Muscle of leg (tissue), 11 donors: ENCODE results near the gene TUT4. TPM values are rescaled to one million over a fixed set of nuclear protein-coding genes. Genes with fewer than 3 reads are reported as not detected.

ENCODE experiments used
- DNase-seq: peaks from one replicate; pipeline ENCODE4 v3.0.0; 2013
- H3K27ac ChIP-seq: one replicate; pipeline ENCODE4 v1.5.1; 2013; ENCODE audit warnings: mild to moderate bottlenecking, low read length, control low read depth
- H3K27me3 ChIP-seq: one replicate; pipeline ENCODE4 v1.6.1; 2013; ENCODE audit warnings: low read length; ENCODE audit not compliant: control insufficient read depth, insufficient read depth
- H3K36me3 ChIP-seq: one replicate; pipeline ENCODE4 v1.6.1; 2013; ENCODE audit warnings: low read length; ENCODE audit not compliant: control insufficient read depth, insufficient read depth
- H3K4me1 ChIP-seq: one replicate; pipeline ENCODE4 v1.6.1; 2013; ENCODE audit warnings: low read length; ENCODE audit not compliant: control insufficient read depth, insufficient read depth
- H3K4me3 ChIP-seq: one replicate; pipeline ENCODE4 v1.5.1; 2013; ENCODE audit warnings: low read length, control low read depth
- H3K9me3 ChIP-seq: replicated peaks from 2 replicates; pipeline ENCODE4 v1.6.1; 2013; ENCODE audit warnings: low read depth, low read length; ENCODE audit not compliant: control insufficient read depth
- WGBS: methylation state at CpG from one replicate; pipeline ENCODE4 v1.1.5; 2013; ENCODE audit warnings: missing lambda C conversion rate; ENCODE audit not compliant: insufficient coverage; 5-methylcytosine and 5-hydroxymethylcytosine counted together
- polyA plus RNA-seq, 8 donors: library from polyadenylated mRNA; unstranded; fragments of 120-200 nt; gene quantifications; one replicate each; pipeline versions ENCODE4 v1.2.1 to v1.2.3, GENCODE V29; 2013; ENCODE audit warnings: inconsistent platforms in 1 of 8, low replicate concordance in 1 of 8; ENCODE audit not compliant: insufficient read length in 8 of 8, insufficient read depth in 1 of 8
- total RNA-seq: library from RNA; stranded (reverse); fragments of 120-200 nt; gene quantifications from one replicate; pipeline ENCODE4 v1.2.4, GENCODE V29; 2013

The TUT4 gene
- total and polyA plus RNA-seq, 9 donors, result 51.8 to 121 (median 70.6) TPM

DNA sequence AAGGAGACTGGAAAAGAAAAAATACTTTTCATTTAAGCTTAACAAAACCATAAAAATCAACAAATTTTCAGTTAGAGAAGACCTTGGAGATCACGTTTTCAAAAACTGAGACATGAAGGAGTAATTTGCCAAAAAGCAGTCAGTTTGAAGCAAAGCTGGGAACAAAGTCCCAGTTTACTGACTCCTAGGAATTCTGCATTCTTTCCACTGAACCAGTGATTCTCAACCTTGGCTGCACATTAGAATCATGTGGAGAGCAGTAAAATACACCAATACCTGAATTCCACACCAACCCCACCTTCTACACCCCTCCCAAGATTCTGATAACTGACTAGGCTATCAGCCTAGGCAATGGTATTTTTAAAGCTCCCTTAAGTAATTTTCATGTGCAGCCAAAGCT is 75.0 kb downstream of the TUT4 start:
- WGBS, result 71% methylated on average over 1 of the region's 1 CpG
- no peak for DNase-seq
- Histone ChIP-seq H3K27me3 (no peaks in the 10 kb centered on the region), H3K27ac (no peak overlapping the region), H3K9me3 (no peaks in the 10 kb centered on the region), H3K4me3 (no peak overlapping the region), H3K4me1 (no peaks in the 10 kb centered on the region), H3K36me3 (peaks cover 26% of the 10 kb centered on the region)

- Histone ChIP-seq H3K36me3 (peaks cover 22% of the 10 kb centered on the region), H3K4me1 (no peaks in the 10 kb centered on the region), H3K27ac (no peak overlapping the region), H3K27me3 (no peaks in the 10 kb centered on the region), H3K9me3 (no peaks in the 10 kb centered on the region), H3K4me3 (no peak overlapping the region)
- DNase-seq, result no peak
- 100% methylated on average over 1 of the region's 3 CpGs for WGBS
Measured at GRCh38 chr1:52476943-52477342, 75.9 kb downstream of the TUT4 start.

GRCh38 chr1:52474807-52475206 is 78.1 kb downstream of the TUT4 start:
- Histone ChIP-seq H3K36me3 (peaks cover 18% of the 10 kb centered on the region), H3K27ac (no peak overlapping the region)
- WGBS, result no CpG with 5 or more reads among the region's 4 CpGs

DNA sequence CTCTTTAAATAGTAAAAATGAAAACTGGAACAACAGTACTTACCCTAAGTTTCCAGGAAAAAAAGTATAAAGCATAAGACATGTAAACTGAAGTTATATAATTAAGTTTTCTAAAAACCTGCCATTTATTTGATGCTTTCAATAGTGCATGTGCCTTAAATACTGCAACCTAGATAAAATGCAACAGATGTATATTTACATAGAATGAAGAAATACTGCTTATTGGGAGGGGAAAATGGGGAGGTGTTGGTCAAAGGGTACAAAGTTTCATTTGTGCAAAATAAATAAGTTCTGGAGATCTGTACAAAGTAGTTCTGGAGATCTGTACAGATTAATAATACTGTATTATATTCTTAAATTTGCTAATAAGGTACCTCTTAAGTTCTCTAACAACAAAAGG is 79.9 kb downstream of the TUT4 start:
- Histone ChIP-seq H3K4me1 (no peaks in the 10 kb centered on the region), H3K9me3 (no peaks in the 10 kb centered on the region), H3K4me3 (no peak overlapping the region), H3K27ac (no peak overlapping the region), H3K27me3 (no peaks in the 10 kb centered on the region), H3K36me3 (peaks cover 10% of the 10 kb centered on the region)
- no peak for DNase-seq

More at GRCh38 chr1:52474807-52475206, 78.1 kb downstream of the TUT4 start:
- Histone ChIP-seq H3K9me3 (no peaks in the 10 kb centered on the region), H3K4me3 (no peak overlapping the region), H3K27me3 (no peaks in the 10 kb centered on the region), H3K4me1 (no peaks in the 10 kb centered on the region)
- DNase-seq, result no peak

DNA sequence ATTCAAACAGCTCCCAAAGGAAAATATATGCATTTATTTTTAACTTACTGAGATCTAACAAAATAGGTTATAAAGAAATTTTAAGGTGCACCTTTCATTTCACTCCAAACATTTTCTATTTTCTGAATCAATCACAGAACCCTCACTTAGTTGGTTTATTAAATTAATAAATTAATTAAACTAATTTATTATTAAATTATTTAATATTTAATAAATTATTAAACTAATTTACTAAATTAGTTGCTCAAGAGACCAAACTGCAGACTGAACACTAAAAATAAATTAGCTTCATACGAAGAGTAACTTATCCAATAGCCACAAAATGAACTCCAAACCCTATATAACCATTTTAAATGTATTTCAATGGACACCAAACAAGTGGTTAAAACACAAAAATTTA is 80.5 kb downstream of the TUT4 start:
- Histone ChIP-seq H3K27me3 (no peaks in the 10 kb centered on the region), H3K4me1 (no peaks in the 10 kb centered on the region), H3K9me3 (no peaks in the 10 kb centered on the region), H3K27ac (no peak overlapping the region), H3K4me3 (no peak overlapping the region), H3K36me3 (peaks cover 8% of the 10 kb centered on the region)
- WGBS, result no CpG with 5 or more reads among the region's 1 CpG
- DNase-seq, result no peak

- H3K27me3 ChIP-seq, result no peaks in the 10 kb centered on the region
- peaks cover 6% of the 10 kb centered on the region for H3K36me3 ChIP-seq
- H3K27ac ChIP-seq, result no peak overlapping the region
- no peaks in the 10 kb centered on the region for H3K9me3 ChIP-seq
- DNase-seq, result no peak
- no CpG with 5 or more reads among the region's 2 CpGs for WGBS
- no peaks in the 10 kb centered on the region for H3K4me1 ChIP-seq
- H3K4me3 ChIP-seq, result no peak overlapping the region
Measured at GRCh38 chr1:52469108-52469507, 83.8 kb downstream of the TUT4 start.

GRCh38 chr1:52463891-52464290 is 89.0 kb downstream of the TUT4 start:
- Histone ChIP-seq H3K27ac (no peak overlapping the region), H3K4me1 (no peaks in the 10 kb centered on the region), H3K4me3 (no peak overlapping the region), H3K27me3 (no peaks in the 10 kb centered on the region), H3K9me3 (no peaks in the 10 kb centered on the region), H3K36me3 (peaks cover 12% of the 10 kb centered on the region)
- no peak for DNase-seq
- 80% methylated on average over 1 of the region's 5 CpGs for WGBS

DNA sequence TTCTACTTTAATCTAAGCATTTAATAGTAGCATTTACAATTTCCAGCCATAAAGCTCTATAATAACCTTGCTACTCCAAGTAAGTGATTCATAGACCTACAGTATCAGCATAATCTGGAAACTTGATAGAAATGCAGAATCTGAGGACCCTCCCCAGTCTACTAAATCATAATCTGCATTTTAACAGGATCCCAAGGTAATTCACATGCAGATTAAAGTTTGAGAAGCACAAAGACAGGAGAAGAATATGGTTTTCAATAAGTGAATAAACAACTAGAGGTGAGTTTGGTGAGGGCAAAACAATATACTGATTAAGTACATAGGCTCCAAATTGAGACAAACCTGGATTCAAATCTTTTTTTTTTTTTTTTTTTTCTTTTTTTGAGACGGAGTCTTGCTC is 91.1 kb downstream of the TUT4 start:
- Histone ChIP-seq H3K4me3 (no peak overlapping the region), H3K27ac (no peak overlapping the region), H3K9me3 (no peaks in the 10 kb centered on the region), H3K27me3 (no peaks in the 10 kb centered on the region), H3K36me3 (peaks cover 12% of the 10 kb centered on the region), H3K4me1 (no peaks in the 10 kb centered on the region)
- DNase-seq, result no peak
- 50% methylated on average over 1 of the region's 1 CpG for WGBS

DNA sequence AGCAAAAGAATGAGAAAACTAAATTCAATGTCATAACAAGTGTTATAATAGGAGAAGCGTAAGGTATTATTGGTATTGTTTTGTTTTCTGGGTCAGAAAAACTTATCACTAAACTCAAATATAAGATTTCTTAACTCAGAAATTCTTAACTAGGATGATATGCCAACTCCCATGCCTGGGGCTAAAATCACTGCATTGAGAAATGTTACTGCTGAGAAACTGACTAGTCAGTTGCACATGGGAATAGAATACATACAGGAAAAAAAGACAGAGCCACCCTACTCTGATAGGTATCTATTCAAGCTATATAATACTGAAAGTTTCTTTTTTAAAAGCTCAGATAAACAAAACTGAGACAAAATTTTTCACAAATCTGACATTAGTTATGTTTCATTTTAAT is 92.2 kb downstream of the TUT4 start:
- Histone ChIP-seq H3K4me3 (no peak overlapping the region), H3K9me3 (no peaks in the 10 kb centered on the region), H3K36me3 (peaks cover 14% of the 10 kb centered on the region), H3K27ac (no peak overlapping the region), H3K4me1 (no peaks in the 10 kb centered on the region), H3K27me3 (no peaks in the 10 kb centered on the region)
- no CpG with 5 or more reads among the region's 1 CpG for WGBS
- no peak for DNase-seq

DNA sequence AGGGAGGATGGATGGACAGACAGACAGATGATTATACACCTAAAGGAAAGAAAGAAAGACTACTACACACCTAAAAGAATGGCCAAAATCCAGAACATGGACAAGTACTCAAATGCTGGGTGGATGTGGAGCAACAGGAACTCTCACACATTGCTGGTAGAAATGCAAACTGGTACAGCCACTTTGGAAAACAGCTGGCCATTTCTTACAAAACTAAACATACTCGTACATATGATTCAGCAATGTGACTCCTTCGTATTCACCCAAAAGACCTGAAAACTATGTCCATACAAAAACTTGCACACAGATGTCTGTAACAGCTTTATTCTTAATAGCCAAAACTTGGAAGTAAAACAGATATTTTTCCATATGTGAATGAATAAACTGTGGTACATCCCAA is 97.2 kb downstream of the TUT4 start:
- no CpG with 5 or more reads among the region's 2 CpGs for WGBS
- no peak overlapping the region for H3K4me3 ChIP-seq
- no peak overlapping the region for H3K27ac ChIP-seq
- no peaks in the 10 kb centered on the region for H3K9me3 ChIP-seq
- H3K36me3 ChIP-seq, result peaks cover 15% of the 10 kb centered on the region
- no peaks in the 10 kb centered on the region for H3K4me1 ChIP-seq
- DNase-seq, result no peak
- no peaks in the 10 kb centered on the region for H3K27me3 ChIP-seq

DNA sequence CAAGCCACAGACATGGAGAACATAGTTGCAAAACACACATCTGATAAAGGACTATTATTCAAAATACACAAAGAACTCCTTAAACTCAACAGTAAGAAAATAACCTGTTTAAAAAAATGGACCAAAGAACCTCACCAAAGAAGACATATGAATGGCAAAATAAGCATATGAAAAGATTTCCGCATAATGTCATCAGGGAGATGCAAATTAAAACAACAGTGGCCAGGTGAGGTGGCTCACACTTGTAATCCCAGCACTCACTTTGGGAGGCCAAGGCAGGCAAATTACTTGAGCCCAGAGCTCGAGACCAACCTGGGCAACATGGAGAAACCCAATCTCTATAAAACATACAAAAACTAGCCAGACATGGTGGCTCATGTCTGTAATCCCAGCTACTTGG is 98.1 kb downstream of the TUT4 start:
- Histone ChIP-seq H3K9me3 (no peaks in the 10 kb centered on the region), H3K27me3 (no peaks in the 10 kb centered on the region), H3K36me3 (peaks cover 15% of the 10 kb centered on the region), H3K4me3 (no peak overlapping the region), H3K4me1 (no peaks in the 10 kb centered on the region), H3K27ac (no peak overlapping the region)
- no peak for DNase-seq
- WGBS, result 100% methylated on average over 1 of the region's 2 CpGs
